ENCODE results near the gene PJVK. TPM values are rescaled to one million over a fixed set of nuclear protein-coding genes. Genes with fewer than 3 reads are reported as not detected.
A peak's percentile ranks its signal among the peaks of the same experiment; 100 is the strongest.

The PJVK gene
- total RNA-seq, 1 experiment from 2014 or later = 2.5 TPM

GRCh38 chr2:178476477-178476876 is 25.3 kb downstream of the PJVK start:
- H3K4me1 Mint-ChIP-seq = peaks cover 14% of the 10 kb centered on the region
- POLR2A ChIA-PET = no interaction called here
- DNase-seq (ENCODE audit: low spot score) = no peak
- H3K27ac Mint-ChIP-seq = no peak overlapping the region
- CTCF ChIA-PET = no interaction called here
- H3K36me3 Mint-ChIP-seq = no peaks in the 10 kb centered on the region
- no peak for TF ChIP-seq ESRRA (CRISPR knock-in tag; IDR thresholded peaks at IDR 0.05; ENCODE audit: borderline replicate concordance)
- no peak for TF ChIP-seq PRDM15 (CRISPR knock-in tag; IDR thresholded peaks at IDR 0.05)
- TF ChIP-seq FOXK1 (CRISPR knock-in tag; IDR thresholded peaks at IDR 0.05) = no peak
- no peak for TF ChIP-seq E2F5 (CRISPR knock-in tag; IDR thresholded peaks at IDR 0.05)
- no peak for TF ChIP-seq ZSCAN18 (CRISPR knock-in tag; IDR thresholded peaks at IDR 0.05)
- no peak for TF ChIP-seq TCF7 (CRISPR knock-in tag; IDR thresholded peaks at IDR 0.05; ENCODE audit: low read depth)
- TF ChIP-seq CREM (CRISPR knock-in tag; IDR thresholded peaks at IDR 0.05) = no peak
- no peak for TF ChIP-seq JAZF1 (CRISPR knock-in tag; IDR thresholded peaks at IDR 0.05)
- no peak overlapping the region for H3K4me3 Mint-ChIP-seq
- no peaks in the 10 kb centered on the region for H3K9me3 Mint-ChIP-seq
- ATAC-seq = no peak
- H3K27me3 Mint-ChIP-seq (ENCODE audit: low read depth) = no peaks in the 10 kb centered on the region; the same call in 1 of the 2 replicates

GRCh38 chr2:178477443-178478129 is 26.4 kb downstream of the PJVK start:
- H3K4me1 Mint-ChIP-seq = peaks cover 25% of the 10 kb centered on the region
- no peak overlapping the region for H3K27ac Mint-ChIP-seq

GRCh38 chr2:178478130-178478438 is 26.9 kb downstream of the PJVK start:
- 0 out of 2 replicates have a peak, but pooled peaks have one; percentile 14 for TF ChIP-seq HMGXB4 (CRISPR knock-in tag; IDR thresholded peaks at IDR 0.05)
- no peak for TF ChIP-seq PRDM15 (CRISPR knock-in tag; IDR thresholded peaks at IDR 0.05)
- no peak for TF ChIP-seq ZSCAN18 (CRISPR knock-in tag; IDR thresholded peaks at IDR 0.05)
- no peak for TF ChIP-seq CDX4 (CRISPR knock-in tag; IDR thresholded peaks at IDR 0.05; ENCODE audit: borderline replicate concordance)
- TF ChIP-seq HMGA2 (CRISPR knock-in tag; IDR thresholded peaks at IDR 0.05) = no peak

More at GRCh38 chr2:178477443-178478129, 26.4 kb downstream of the PJVK start:
- no peak for ATAC-seq
- Mint-ChIP-seq H3K27me3 (ENCODE audit: low read depth) (no peaks in the 10 kb centered on the region; the same call in 1 of the 2 replicates), H3K4me3 (peak overlapping the region; percentile 94), H3K9me3 (no peaks in the 10 kb centered on the region), H3K36me3 (no peaks in the 10 kb centered on the region)
- DNase-seq (ENCODE audit: low spot score) = no peak
- TF ChIP-seq CBFB (CRISPR knock-in tag; IDR thresholded peaks at IDR 0.05; ENCODE audit: low read depth) (no peak), HMGA2 (CRISPR knock-in tag; IDR thresholded peaks at IDR 0.05) (peak; percentile 96)
- ChIA-PET POLR2A (no interaction called here), CTCF (no interaction called here)

More at GRCh38 chr2:178478130-178478438, 26.9 kb downstream of the PJVK start:
- no peaks in the 10 kb centered on the region for H3K9me3 Mint-ChIP-seq
- peak overlapping the region; percentile 94 for H3K4me3 Mint-ChIP-seq
- H3K27me3 Mint-ChIP-seq (ENCODE audit: low read depth) = no peaks in the 10 kb centered on the region; the same call in 1 of the 2 replicates
- CTCF ChIA-PET = interaction anchor here (1.1 to 1.5 kb wide), 2 partner anchors 20 to 223 kb away, joined by 3 to 4 read pairs; no protein-coding TSS in a partner anchor
- no peak for ATAC-seq
- H3K36me3 Mint-ChIP-seq = no peaks in the 10 kb centered on the region
- no peak for DNase-seq (ENCODE audit: low spot score)
- peaks cover 28% of the 10 kb centered on the region for H3K4me1 Mint-ChIP-seq
- H3K27ac Mint-ChIP-seq = peak overlapping the region; percentile 99
- POLR2A ChIA-PET = interaction anchor here (0.6 kb wide), 1 partner anchor 27 kb away, joined by 3 read pairs; the partner anchor contains the start of genes PJVK and PRKRA

All from WTC11 (cell line).